BE2C (cell line): ENCODE results near the gene KCTD20.
A peak's percentile ranks its signal among the peaks of the same experiment; 100 is the strongest.
"Not testable (repeated sequence)": the region's sequence is repeated elsewhere in the genome, so short reads cannot be mapped to it uniquely, and the experiment has no call there.

Source experiments
- DNase-seq: peaks from one replicate; pipeline ENCODE4 v3.0.0-alpha.2; 2020
- H3K27me3 ChIP-seq: fragments of 250-450 bp; sonication (Bioruptor Pico); 2 replicates; pipeline ENCODE4 v1.5.1; 2020; ENCODE audit warnings: mild to moderate bottlenecking
- H3K36me3 ChIP-seq: fragments of 250-450 bp; sonication (Bioruptor Pico); 2 replicates; pipeline ENCODE4 v1.5.1; 2020; ENCODE audit warnings: mild to moderate bottlenecking
- H3K4me1 ChIP-seq: fragments of 250-450 bp; sonication (Bioruptor Pico); 2 replicates; pipeline ENCODE4 v1.5.1; 2020
- H3K4me3 ChIP-seq: 2 replicates; pipeline ENCODE4 v1.5.1; 2011; ENCODE audit warnings: low read depth, low read length
- H3K9me3 ChIP-seq: fragments of 250-450 bp; sonication (Bioruptor Pico); 2 replicates; pipeline ENCODE4 v1.5.1; 2020
- CTCF ChIP-seq: IDR thresholded peaks from 2 replicates; pipeline ENCODE4 v1.5.1; 2012; ENCODE audit warnings: mild to moderate bottlenecking, low read depth, low read length

The KCTD20 gene

GRCh38 chr6:36442103-36442670 lies 613 bp upstream of the KCTD20 start:
- DNase-seq: no peak
- peaks cover 7% of the 10 kb centered on the region; the same call in 1 of the 2 replicates for H3K36me3 ChIP-seq
- H3K27me3 ChIP-seq: no peaks in the 10 kb centered on the region
- peak overlapping the region; percentile 94 for H3K4me3 ChIP-seq
- TF ChIP-seq CTCF: no peak
- H3K9me3 ChIP-seq: no peaks in the 10 kb centered on the region
- peaks cover 14% of the 10 kb centered on the region for H3K4me1 ChIP-seq

GRCh38 chr6:36443471-36444428 lies 950 bp downstream of the KCTD20 start:
- Histone ChIP-seq H3K27me3 (no peaks in the 10 kb centered on the region), H3K9me3 (no peaks in the 10 kb centered on the region; the same call in 1 of the 2 replicates), H3K4me1 (peaks cover 14% of the 10 kb centered on the region), H3K4me3 (peak overlapping the region; percentile 94), H3K36me3 (peaks cover 11% of the 10 kb centered on the region)
- TF ChIP-seq CTCF: peak; percentile 55
- DNase-seq: peak; percentile 36

- peaks cover 17% of the 10 kb centered on the region for H3K36me3 ChIP-seq
- TF ChIP-seq CTCF: no peak
- H3K4me1 ChIP-seq: peaks cover 14% of the 10 kb centered on the region
- DNase-seq: no peak
- peaks cover 2% of the 10 kb centered on the region; the same call in 1 of the 2 replicates for H3K9me3 ChIP-seq
- peak overlapping the region; percentile 94 for H3K4me3 ChIP-seq
- no peaks in the 10 kb centered on the region for H3K27me3 ChIP-seq
Measured at GRCh38 chr6:36444470-36444869, 1.7 kb downstream of the KCTD20 start.

- DNase-seq: no peak
- H3K4me3 ChIP-seq: no peak overlapping the region
- no peak for TF ChIP-seq CTCF
- peaks cover 2% of the 10 kb centered on the region; the same call in 1 of the 2 replicates for H3K9me3 ChIP-seq
- peaks cover 21% of the 10 kb centered on the region for H3K36me3 ChIP-seq
- H3K4me1 ChIP-seq: peaks cover 14% of the 10 kb centered on the region
- H3K27me3 ChIP-seq: no peaks in the 10 kb centered on the region
Measured at GRCh38 chr6:36445621-36446020, 2.8 kb downstream of the KCTD20 start.

- not testable (repeated sequence) for H3K4me1 ChIP-seq, H3K9me3 ChIP-seq, H3K27me3 ChIP-seq, DNase-seq, H3K4me3 ChIP-seq
- H3K36me3 ChIP-seq: peaks cover 35% of the 10 kb centered on the region
Measured at GRCh38 chr6:36449173-36449572, 6.4 kb downstream of the KCTD20 start.

- H3K9me3 ChIP-seq, DNase-seq, H3K4me3 ChIP-seq, H3K27me3 ChIP-seq, H3K4me1 ChIP-seq: not testable (repeated sequence)
- H3K36me3 ChIP-seq: peaks cover 28% of the 10 kb centered on the region
Measured at GRCh38 chr6:36452897-36453296, 10.1 kb downstream of the KCTD20 start.

- no peak for TF ChIP-seq CTCF
- H3K27me3 ChIP-seq: no peaks in the 10 kb centered on the region
- peaks cover 14% of the 10 kb centered on the region for H3K36me3 ChIP-seq
- H3K4me1 ChIP-seq: no peaks in the 10 kb centered on the region
- no peak overlapping the region for H3K4me3 ChIP-seq
- no peaks in the 10 kb centered on the region for H3K9me3 ChIP-seq
- DNase-seq: no peak
Measured at GRCh38 chr6:36455486-36456027, 12.8 kb downstream of the KCTD20 start.
